Peyer's patch (tissue), 4 donors: ENCODE measurements around the gene UBE2Z. TPM values are rescaled to one million over a fixed set of nuclear protein-coding genes. Genes with fewer than 3 reads are reported as not detected.
A peak's percentile ranks its signal among the peaks of the same experiment; 100 is the strongest.
"Not testable (repeated sequence)": the region's sequence is repeated elsewhere in the genome, so short reads cannot be mapped to it uniquely, and the experiment has no call there.

Experiments used
- DNase-seq, 3 donors: peaks; one replicate each; pipeline ENCODE4 v3.0.0-alpha.2; 2017 to 2019
- H3K27ac ChIP-seq, 4 donors: fragments of 200-600 bp; sonication (generic); one replicate each; pipeline ENCODE4 v1.5.1; 2016 to 2019
- H3K27me3 ChIP-seq, 2 donors: fragments of 200-600 bp; sonication (generic); one replicate each; pipeline ENCODE4 v1.5.1; 2019
- H3K36me3 ChIP-seq, 3 donors: fragments of 200-600 bp; sonication (generic); one replicate each; pipeline ENCODE4 v1.5.1; 2016 to 2019
- H3K4me1 ChIP-seq, 4 donors: fragments of 200-600 bp; sonication (generic); one replicate each; pipeline ENCODE4 v1.5.1; 2016 to 2019
- H3K4me3 ChIP-seq, 4 donors: fragments of 200-600 bp; sonication (generic); 1 replicate in 3 of 4; 2 replicates in 1 of 4; pipeline ENCODE4 v1.5.1; 2016 to 2019; ENCODE audit warnings: mild to moderate bottlenecking in 1 of 4
- H3K9me3 ChIP-seq, 4 donors: fragments of 200-600 bp; sonication (generic); one replicate each; pipeline ENCODE4 v1.5.1; 2016 to 2019; ENCODE audit warnings: mild to moderate bottlenecking in 1 of 4
- CTCF ChIP-seq, 6 experiments: fragments of 450-650 bp in 4 of 6; fragments of 200-600 bp in 2 of 6; sonication (generic) in 1 of 6; IDR thresholded peaks; one replicate each; pipeline ENCODE4 v1.5.1; 2017 to 2019; ENCODE audit warnings: antibody characterized with exemption in 6 of 6, mild to moderate bottlenecking in 3 of 6, moderate library complexity in 1 of 6
- POLR2A ChIP-seq, 2 donors: fragments of 450-650 bp; IDR thresholded peaks; one replicate each; pipeline ENCODE4 v1.5.1; 2017; ENCODE audit warnings: antibody characterized with exemption in 2 of 2, mild to moderate bottlenecking in 2 of 2, moderate library complexity in 2 of 2
- total RNA-seq, 4 donors: library from RNA; depleted of rRNA; stranded (reverse); fragments of >200 nt; gene quantifications; one replicate each; pipeline ENCODE4 v1.1.0, GENCODE V29; 2016

Gene UBE2Z
- total RNA-seq, 4 donors from 2014 or later: 42.9 to 58.0 (median 49.8) TPM

- H3K27me3 ChIP-seq: no peaks in the 10 kb centered on the region
- H3K27ac ChIP-seq: no peak overlapping the region
- peaks cover 0 to 97% (median 0%) of the 10 kb centered on the region in 3 donors for H3K36me3 ChIP-seq
- no peak for TF ChIP-seq CTCF (IDR thresholded peaks at IDR 0.05)
- no peak for TF ChIP-seq POLR2A (IDR thresholded peaks at IDR 0.05)
- H3K4me3 ChIP-seq: no peak overlapping the region
- no peaks in the 10 kb centered on the region for H3K4me1 ChIP-seq
- H3K9me3 ChIP-seq: no peaks in the 10 kb centered on the region
- no peak for DNase-seq
Observed at GRCh38 chr17:48928876-48929811, 20.9 kb downstream of the UBE2Z start.

DNA sequence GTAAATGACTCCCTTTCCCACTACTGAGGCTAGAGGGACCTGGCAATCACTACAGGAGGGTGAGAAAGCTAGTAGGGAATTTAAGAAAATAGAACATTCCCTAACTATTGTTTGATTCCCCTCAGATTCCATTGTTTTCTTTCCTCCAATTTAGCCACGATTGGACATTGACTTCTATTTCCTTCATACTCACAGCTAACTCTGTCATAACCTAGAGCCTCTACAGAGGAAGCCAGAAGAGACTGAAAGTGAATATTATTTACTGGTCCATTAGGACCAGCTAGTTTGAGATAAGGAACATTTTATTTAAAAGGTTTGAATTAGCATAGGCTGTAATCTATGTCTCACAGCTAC, 21.6 kb downstream of the UBE2Z start:
- H3K27ac ChIP-seq: no peak overlapping the region
- TF ChIP-seq CTCF (IDR thresholded peaks at IDR 0.05) (no peak), POLR2A (IDR thresholded peaks at IDR 0.05) (no peak)
- no peaks in the 10 kb centered on the region for H3K9me3 ChIP-seq
- no peaks in the 10 kb centered on the region for H3K4me1 ChIP-seq
- H3K4me3 ChIP-seq: no peak overlapping the region
- H3K36me3 ChIP-seq: peaks cover 0 to 97% (median 0%) of the 10 kb centered on the region in 3 donors
- no peaks in the 10 kb centered on the region for H3K27me3 ChIP-seq
- no peak for DNase-seq

DNA sequence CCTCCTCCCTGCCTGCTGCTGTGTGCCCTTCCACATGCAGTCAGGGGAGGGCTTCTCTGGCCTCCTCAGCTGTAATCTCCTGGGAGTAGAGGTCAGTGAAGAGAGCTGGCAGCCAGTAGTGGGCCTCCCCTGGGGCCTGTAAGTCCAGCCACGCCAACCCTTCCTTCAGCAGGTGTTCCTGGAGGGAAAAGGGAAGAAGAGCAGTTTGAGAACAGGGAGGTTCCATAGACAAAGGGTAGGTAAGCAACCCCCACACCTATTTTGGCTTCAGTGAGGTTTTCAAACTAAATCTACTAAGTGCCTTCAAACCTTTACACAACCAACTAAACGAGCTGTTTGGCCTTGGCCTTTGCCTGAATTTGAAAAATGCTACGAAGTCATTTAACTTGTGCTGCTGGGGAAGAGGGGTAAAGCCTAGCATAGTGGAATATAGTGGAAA, 22.2 kb downstream of the UBE2Z start:
- Histone ChIP-seq H3K36me3 (peaks cover 0 to 96% (median 0%) of the 10 kb centered on the region in 3 donors), H3K4me3 (no peak overlapping the region), H3K4me1 (no peaks in the 10 kb centered on the region), H3K27me3 (no peaks in the 10 kb centered on the region), H3K9me3 (no peaks in the 10 kb centered on the region), H3K27ac (no peak overlapping the region)
- no peak for TF ChIP-seq CTCF (IDR thresholded peaks at IDR 0.05)
- no peak for DNase-seq

DNA sequence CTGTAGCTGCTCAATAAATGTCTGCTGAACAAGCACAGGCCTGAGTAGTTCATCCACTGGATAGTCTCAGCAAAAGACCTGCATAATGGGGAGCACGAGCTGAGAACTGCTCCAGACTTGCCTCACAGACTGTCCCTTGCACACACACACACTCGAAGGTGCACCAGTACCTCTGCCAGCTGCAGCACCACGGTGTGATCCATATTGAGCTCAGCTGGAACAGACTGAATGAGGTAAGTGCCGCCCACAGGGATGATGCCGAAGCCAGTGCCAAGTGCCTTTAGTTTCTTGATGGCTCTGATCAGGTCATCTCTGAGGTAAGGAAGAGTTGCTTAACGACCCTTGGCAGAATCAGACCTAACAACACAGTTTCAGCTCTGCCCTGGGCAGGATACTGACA, 24.8 kb downstream of the UBE2Z start:
- TF ChIP-seq POLR2A (IDR thresholded peaks at IDR 0.05) (no peak), CTCF (IDR thresholded peaks at IDR 0.05) (no peak)
- no peak overlapping the region for H3K27ac ChIP-seq
- no peaks in the 10 kb centered on the region for H3K9me3 ChIP-seq
- H3K36me3 ChIP-seq: peaks cover 0 to 98% (median 3%) of the 10 kb centered on the region in 3 donors
- no peaks in the 10 kb centered on the region for H3K27me3 ChIP-seq
- no peaks in the 10 kb centered on the region for H3K4me1 ChIP-seq
- no peak overlapping the region for H3K4me3 ChIP-seq
- no peak for DNase-seq

- peaks cover 0 to 5% (median 0%) of the 10 kb centered on the region in 4 donors for H3K9me3 ChIP-seq
- H3K4me3 ChIP-seq: peak within 1 kb of the TSS; percentile 75 to 85 (median 82)
- no peaks in the 10 kb centered on the region for H3K27me3 ChIP-seq
- H3K27ac ChIP-seq: peak within 1 kb of the TSS; percentile 77 to 86 (median 84)
- peaks cover 0 to 21% (median 12%) of the 10 kb centered on the region in 4 donors for H3K4me1 ChIP-seq
- peak; percentile 84 to 96 (median 95) for DNase-seq
- no peak for TF ChIP-seq CTCF (IDR thresholded peaks at IDR 0.05)
- peak; percentile 76 to 84 for TF ChIP-seq POLR2A (IDR thresholded peaks at IDR 0.05)
- peaks cover 0 to 16% (median 0%) of the 10 kb centered on the region in 3 donors for H3K36me3 ChIP-seq
Observed at GRCh38 chr17:48944515-48945260, 36.5 kb downstream of the UBE2Z start, which contains the start of gene SNF8. Gene SNF8 (minus strand): TSS chr17:48944842. CDS start chr17:48944734, 108 bp downstream.

GRCh38 chr17:48945261-48945651, 37.0 kb downstream of the UBE2Z start:
- H3K9me3 ChIP-seq, DNase-seq, H3K27me3 ChIP-seq: not testable (repeated sequence)
- Histone ChIP-seq H3K4me3 (peak overlapping the region; percentile 75 to 85 (median 82)), H3K27ac (peak overlapping the region; percentile 77 to 86 (median 84)), H3K4me1 (peaks cover 0 to 21% (median 12%) of the 10 kb centered on the region in 4 donors), H3K36me3 (peaks cover 0 to 10% (median 0%) of the 10 kb centered on the region in 3 donors)
